HepG2 (cell line): ENCODE measurements around the gene GRB7. TPM values are rescaled to one million over a fixed set of nuclear protein-coding genes. Genes with fewer than 3 reads are reported as not detected.
A peak's percentile ranks its signal among the peaks of the same experiment; 100 is the strongest.

Experiments used
- AKAP8 ChIP-seq: sonication (generic); formaldehyde crosslinking; IDR thresholded peaks from 2 replicates; pipeline ENCODE4 v1.5.1; 2020; ENCODE audit warnings: mild to moderate bottlenecking, missing genetic modification reagents
- ATF1 ChIP-seq: IDR thresholded peaks from 2 replicates; pipeline ENCODE4 v1.6.1; 2016; ENCODE audit warnings: mild to moderate bottlenecking, control low read depth
- BRCA1 ChIP-seq: sonication (generic); formaldehyde crosslinking; IDR thresholded peaks from 2 replicates; pipeline ENCODE4 v1.4.0; 2020; ENCODE audit warnings: missing genetic modification reagents
- CBX1 ChIP-seq: IDR thresholded peaks from one replicate; pipeline ENCODE4 v1.6.1; 2016; ENCODE audit warnings: antibody characterized with exemption, low read depth
- CERS6 ChIP-seq: sonication (generic); formaldehyde crosslinking; IDR thresholded peaks from 2 replicates; pipeline ENCODE4 v1.5.0; 2020; ENCODE audit warnings: missing genetic modification reagents
- DNMT3B ChIP-seq: conservative IDR thresholded peaks from 2 replicates; pipeline ENCODE4 v1.6.1; 2016; ENCODE audit warnings: missing biosample characterization, control low read depth
- FOXC1 ChIP-seq: sonication (generic); formaldehyde crosslinking; IDR thresholded peaks from 2 replicates; pipeline ENCODE4 v1.8.0; 2022; ENCODE audit warnings: mild to moderate bottlenecking, missing genetic modification reagents, borderline replicate concordance
- HES4 ChIP-seq: sonication (generic); formaldehyde crosslinking; IDR thresholded peaks from 2 replicates; pipeline ENCODE4 v1.9.0; 2021; ENCODE audit warnings: mild to moderate bottlenecking, missing genetic modification reagents, borderline replicate concordance
- HMG20B ChIP-seq: conservative IDR thresholded peaks from 2 replicates; pipeline ENCODE4 v1.6.1; 2016; ENCODE audit warnings: missing genetic modification reagents, missing compliant biosample characterization
- HOXD1 ChIP-seq: sonication (generic); formaldehyde crosslinking; IDR thresholded peaks from 2 replicates; pipeline ENCODE4 v1.5.0; 2020; ENCODE audit warnings: missing genetic modification reagents
- JARID2 ChIP-seq: sonication (generic); formaldehyde crosslinking; IDR thresholded peaks from 2 replicates; pipeline ENCODE4 v1.8.1; 2023; ENCODE audit warnings: missing genetic modification reagents, inconsistent platforms; ENCODE audit not compliant: insufficient replicate concordance
- NAIF1 ChIP-seq: sonication (generic); formaldehyde crosslinking; IDR thresholded peaks from 2 replicates; pipeline ENCODE4 v1.5.0; 2020; ENCODE audit warnings: mild to moderate bottlenecking, missing genetic modification reagents, borderline replicate concordance
- NFIC ChIP-seq: IDR thresholded peaks from 2 replicates; pipeline ENCODE4 v1.6.1; 2012; ENCODE audit warnings: mild to moderate bottlenecking, low read length, inconsistent platforms
- POLR2AphosphoS5 ChIP-seq: IDR thresholded peaks from 2 replicates; pipeline ENCODE4 v1.6.1; 2012; ENCODE audit warnings: low read depth, low read length
- PRDM15 ChIP-seq: sonication (generic); formaldehyde crosslinking; IDR thresholded peaks from 2 replicates; pipeline ENCODE4 v1.4.0; 2020; ENCODE audit warnings: missing genetic modification reagents
- SETDB1 ChIP-seq: sonication (generic); formaldehyde crosslinking; IDR thresholded peaks from 2 replicates; pipeline ENCODE4 v1.5.1; 2020; ENCODE audit warnings: missing genetic modification reagents, mild to moderate bottlenecking, borderline replicate concordance
- SP2 ChIP-seq: sonication (generic); formaldehyde crosslinking; IDR thresholded peaks from 2 replicates; pipeline ENCODE4 v1.5.1; 2020; ENCODE audit warnings: mild to moderate bottlenecking, missing genetic modification reagents
- TP53 ChIP-seq: sonication (generic); formaldehyde crosslinking; conservative IDR thresholded peaks from 2 replicates; pipeline ENCODE4 v1.4.0; 2020; ENCODE audit warnings: missing genetic modification reagents
- ZBTB46 ChIP-seq: sonication (generic); formaldehyde crosslinking; IDR thresholded peaks from 2 replicates; pipeline ENCODE4 v1.4.0; 2020; ENCODE audit warnings: mild to moderate bottlenecking, missing genetic modification reagents, borderline replicate concordance
- ZNF207 ChIP-seq: fragments of 450-650 bp; IDR thresholded peaks from 2 replicates; pipeline ENCODE4 v1.6.1; 2016; ENCODE audit warnings: antibody characterized with exemption, borderline replicate concordance
- ZNF326 ChIP-seq: sonication (generic); formaldehyde crosslinking; IDR thresholded peaks from 2 replicates; pipeline ENCODE4 v1.4.0; 2020; ENCODE audit warnings: missing genetic modification reagents, borderline replicate concordance
- ZNF564 ChIP-seq: sonication (generic); formaldehyde crosslinking; IDR thresholded peaks from 2 replicates; pipeline ENCODE4 v1.8.1; 2023; ENCODE audit warnings: mild to moderate bottlenecking, missing genetic modification reagents
- ZNF766 ChIP-seq: sonication (generic); formaldehyde crosslinking; IDR thresholded peaks from 2 replicates; pipeline ENCODE4 v1.5.0; 2020; ENCODE audit warnings: missing genetic modification reagents, borderline replicate concordance
- ZNF792 ChIP-seq: IDR thresholded peaks from 2 replicates; pipeline ENCODE4 v1.6.1; 2016
- ZSCAN29 ChIP-seq: sonication (generic); formaldehyde crosslinking; conservative IDR thresholded peaks from 2 replicates; pipeline ENCODE4 v1.4.0; 2020; ENCODE audit warnings: mild to moderate bottlenecking, missing genetic modification reagents
- polyA plus RNA-seq, 8 experiments: library from polyadenylated mRNA; depleted of rRNA in 3 of 8; stranded (reverse) in 7 of 8; unstranded in 1 of 8; fragments of >200 nt; fragmentation: Illumina TruSeq in 4 of 8; extraction: Trizol in 4 of 8; gene quantifications; 2 replicates each; pipeline versions ENCODE4 v1.2.1 to v1.2.3, GENCODE V29; 2011 to 2016; ENCODE audit warnings: low read depth in 4 of 8, missing spikeins in 1 of 8, mixed read lengths in 1 of 8; ENCODE audit not compliant: insufficient read depth in 1 of 8
- total RNA-seq, 5 experiments: library from RNA; depleted of rRNA; stranded (reverse); fragments of >200 nt; fragmentation: Illumina TruSeq; extraction: Trizol; gene quantifications; 2 replicates each; pipeline ENCODE4 v1.2.3, GENCODE V29; 2016; ENCODE audit warnings: low read depth in 1 of 5

The GRB7 gene
- total and polyA plus RNA-seq, 2 of the 13 experiments (the other 11 are each of a cell fraction or from before 2014, with no cell fraction given) = 60.2 to 77.7 TPM

GRCh38 chr17:39754161-39754957, 16.6 kb downstream of the GRB7 start (continued):
- TF ChIP-seq ATF1 (CRISPR knock-in tag) (no peak), CBX1 (peak; percentile 23), HOXD1 (CRISPR knock-in tag) (peak; percentile 94), HMG20B (CRISPR knock-in tag) (peak; percentile 63; the same call in 1 of the 2 replicates), ZNF564 (CRISPR knock-in tag) (peak; percentile 89; the same call in 1 of the 2 replicates), NAIF1 (0 out of 2 replicates have a peak, but pooled peaks have one; percentile 45), BRCA1 (no peak), CERS6 (CRISPR knock-in tag) (peak; percentile 88), ZNF326 (CRISPR knock-in tag) (no peak), HES4 (peak; percentile 94), POLR2AphosphoS5 (peak; percentile 59), TP53 (CRISPR knock-in tag) (no peak), ZNF792 (peak; percentile 86), JARID2 (no peak), FOXC1 (CRISPR knock-in tag) (no peak; the same call in none of the 2 replicates), SETDB1 (CRISPR knock-in tag) (no peak), DNMT3B (CRISPR knock-in tag) (no peak), NFIC (no peak), ZNF766 (CRISPR knock-in tag) (peak; percentile 95; the same call in 1 of the 2 replicates), AKAP8 (CRISPR knock-in tag) (peak; percentile 43), SP2 (CRISPR knock-in tag) (peak; percentile 45; the same call in 1 of the 2 replicates), ZSCAN29 (CRISPR knock-in tag) (peak; percentile 93), ZBTB46 (peak; percentile 92; the same call in 1 of the 2 replicates), PRDM15 (peak; percentile 76), ZNF207 (no peak)
